ENCODE data around the gene LSS. TPM values are rescaled to one million over a fixed set of nuclear protein-coding genes. Genes with fewer than 3 reads are reported as not detected.

LSS gene
- total RNA-seq, 1 donor from 2014 or later, result 52.0 TPM

DNA sequence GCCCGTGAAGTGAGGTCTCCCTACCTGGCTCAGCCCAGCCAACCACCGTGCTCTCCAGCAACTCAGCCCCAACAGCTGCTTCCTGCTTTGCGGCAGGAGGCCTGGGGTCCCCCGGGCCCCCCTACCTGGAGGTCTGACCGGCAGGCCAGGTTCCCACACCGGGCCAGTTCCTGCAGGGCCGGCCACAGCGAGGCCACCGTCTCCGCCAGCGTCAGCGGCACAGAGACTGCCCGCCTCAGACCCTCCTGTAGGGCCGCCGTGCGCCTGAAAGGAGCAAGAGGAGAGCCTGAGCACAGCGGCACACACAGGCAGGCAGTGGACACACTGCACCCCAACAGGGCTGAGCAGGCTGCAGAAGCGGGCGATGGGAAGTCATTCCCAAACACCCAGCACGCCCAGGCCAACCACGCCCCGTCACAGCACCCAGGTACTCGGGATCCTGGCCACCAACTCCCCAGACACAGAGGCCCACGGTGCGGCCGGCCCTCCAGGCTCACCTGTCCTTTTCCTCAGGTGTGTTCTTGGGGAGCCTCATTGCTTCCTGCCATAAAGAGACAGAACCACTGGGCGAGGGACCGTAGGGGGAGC lies 90.1 kb downstream of the LSS start:
- intact Hi-C loops (cut with micrococcal nuclease), result no loop called here

More for the DNA sequence above, 90.1 kb downstream of the LSS start:
- H3K4me1 ChIP-seq, result peaks cover 11% of the 10 kb centered on the region
- H3K9me3 ChIP-seq (replicated peaks), result no peaks in the 10 kb centered on the region
- TF ChIP-seq CTCF (IDR thresholded peaks at IDR 0.05; ENCODE audit: borderline replicate concordance), result no peak
- H3K36me3 ChIP-seq, result no peaks in the 10 kb centered on the region
- H3K27ac ChIP-seq (replicated peaks), result no peak overlapping the region
- no peak for DNase-seq
- H3K27me3 ChIP-seq (ENCODE audit: low read depth), result no peaks in the 10 kb centered on the region
- H3K4me3 ChIP-seq, result no peak overlapping the region

Other genes starting within 250 kb of the LSS start
- gene COL6A1, start 247.0 kb downstream of the LSS start, total RNA-seq, result 154 TPM
- 157 TPM for gene COL6A2, start 130.7 kb downstream of the LSS start, total RNA-seq
- gene FTCD, start 73.2 kb downstream of the LSS start, total RNA-seq, result 2.2 TPM
- 7.0 TPM for gene SPATC1L, start 44.3 kb downstream of the LSS start, total RNA-seq
- gene MCM3AP, start 56.8 kb upstream of the LSS start, total RNA-seq, result 58.8 TPM
- gene YBEY, start 57.6 kb upstream of the LSS start, total RNA-seq, result 17.1 TPM
- gene C21orf58, start 95.1 kb upstream of the LSS start, total RNA-seq, result 1.5 TPM
- 36.3 TPM for gene PCNT, start 95.4 kb upstream of the LSS start, total RNA-seq
- gene DIP2A, start 230.1 kb upstream of the LSS start, total RNA-seq, result 25.9 TPM